ENCODE data around the gene FAM83F. TPM values are rescaled to one million over a fixed set of nuclear protein-coding genes. Genes with fewer than 3 reads are reported as not detected.

Gene FAM83F
- total and polyA plus RNA-seq, 4 donors, result 0.39 to 1.5 (median 1.2) TPM

DNA sequence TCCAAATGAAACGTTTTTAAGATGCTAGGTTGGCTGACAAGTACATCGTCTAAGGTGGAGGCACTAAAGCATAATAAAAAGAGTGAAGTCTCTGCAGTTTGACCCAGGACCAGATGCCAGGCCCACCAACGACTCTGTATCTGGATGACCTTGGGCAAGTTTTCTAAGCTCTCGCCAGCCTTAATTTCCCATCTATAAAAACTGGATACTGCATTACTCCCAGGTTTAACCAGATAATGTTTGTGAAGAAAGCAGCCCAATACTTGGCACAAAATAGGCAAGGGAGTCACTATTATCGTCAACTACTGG lies 49.0 kb downstream of the FAM83F start:
- peak overlapping the region; percentile 91 to 98 for H3K27ac ChIP-seq (ENCODE audit: low read depth in 1 of 2, low read length in 2 of 2)
- H3K4me1 ChIP-seq (ENCODE audit: control insufficient read depth in 4 of 4, insufficient read depth in 4 of 4, low read length in 3 of 4), result peaks cover 1 to 28% (median 16%) of the 10 kb centered on the region in 4 donors
- peak overlapping the region; percentile 14 to 34 (median 21) for H3K4me3 ChIP-seq (ENCODE audit: low read depth in 1 of 3, low read length in 3 of 3)
- H3K9ac ChIP-seq (ENCODE audit: low read depth in 1 of 2, low read length in 2 of 2), result peak overlapping the region; percentile 76 to 81
- H3K9me3 ChIP-seq (ENCODE audit: control insufficient read depth in 4 of 4, low read length in 3 of 4), result no peaks in the 10 kb centered on the region
- TF ChIP-seq RAD21 (IDR thresholded peaks at IDR 0.05), result peak in 1 of 2 donors; percentile 18
- TF ChIP-seq CTCF (IDR thresholded peaks at IDR 0.05; ENCODE audit: low read depth, low read length, missing input control), result no peak
- no peak for TF ChIP-seq EGR1 (IDR thresholded peaks at IDR 0.05; ENCODE audit: low read depth in 2 of 2)
- DNase-seq (ENCODE audit: low spot score), result no peak
- H3K36me3 ChIP-seq (ENCODE audit: control insufficient read depth in 4 of 4, insufficient read depth in 3 of 4, low read depth in 1 of 4, low read length in 3 of 4), result no peaks in the 10 kb centered on the region
- WGBS, result 28% methylated on average over 5 of the region's 5 CpGs
- H3K27me3 ChIP-seq (ENCODE audit: control insufficient read depth in 4 of 4, insufficient read depth in 4 of 4, low read length in 3 of 4), result no peaks in the 10 kb centered on the region

- Histone ChIP-seq H3K4me1 (ENCODE audit: control insufficient read depth in 4 of 4, insufficient read depth in 4 of 4, low read length in 3 of 4) (peaks cover 1 to 28% (median 16%) of the 10 kb centered on the region in 4 donors), H3K36me3 (ENCODE audit: control insufficient read depth in 4 of 4, insufficient read depth in 3 of 4, low read depth in 1 of 4, low read length in 3 of 4) (no peaks in the 10 kb centered on the region), H3K27ac (ENCODE audit: low read depth in 1 of 2, low read length in 2 of 2) (peak overlapping the region; percentile 91 to 98), H3K27me3 (ENCODE audit: control insufficient read depth in 4 of 4, insufficient read depth in 4 of 4, low read length in 3 of 4) (no peaks in the 10 kb centered on the region), H3K9me3 (ENCODE audit: control insufficient read depth in 4 of 4, low read length in 3 of 4) (no peaks in the 10 kb centered on the region), H3K4me3 (ENCODE audit: low read depth in 1 of 3, low read length in 3 of 3) (peak overlapping the region; percentile 71 to 98 (median 76)), H3K9ac (ENCODE audit: low read depth in 1 of 2, low read length in 2 of 2) (peak overlapping the region; percentile 76 to 81)
- whole genome bisulfite sequencing, result 0% methylated on average over 34 of the region's 34 CpGs
- DNase-seq (ENCODE audit: low spot score), result peak; percentile 99
- TF ChIP-seq FOXA1 (IDR thresholded peaks at IDR 0.05) (no peak), RAD21 (IDR thresholded peaks at IDR 0.05) (peak; percentile 8 to 16), RXRA (IDR thresholded peaks at IDR 0.05) (peak; percentile 74 to 79), GABPA (IDR thresholded peaks at IDR 0.05 in 1 of 2, conservative IDR thresholded peaks at IDR 0.05 in 1 of 2) (peak; percentile 75 to 92), FOXA2 (IDR thresholded peaks at IDR 0.05) (no peak), ZBTB33 (IDR thresholded peaks at IDR 0.05) (no peak), TAF1 (conservative IDR thresholded peaks at IDR 0.05) (peak; percentile 94), NR2F2 (IDR thresholded peaks at IDR 0.05) (peak; percentile 75), HNF4A (conservative IDR thresholded peaks at IDR 0.05) (peak; percentile 23 to 46), ATF3 (IDR thresholded peaks at IDR 0.05) (no peak), MAX (IDR thresholded peaks at IDR 0.05) (no peak), YY1 (IDR thresholded peaks at IDR 0.05) (peak; percentile 98), JUND (IDR thresholded peaks at IDR 0.05) (peak in 1 of 2 donors; percentile 79), CTCF (IDR thresholded peaks at IDR 0.05; ENCODE audit: low read depth, low read length, missing input control) (no peak), SP1 (IDR thresholded peaks at IDR 0.05) (peak; percentile 93), EGR1 (IDR thresholded peaks at IDR 0.05; ENCODE audit: low read depth in 2 of 2) (peak in 1 of 2 donors; percentile 39), HNF4G (IDR thresholded peaks at IDR 0.05) (no peak)
- TF ChIP-seq, protein P1, sequence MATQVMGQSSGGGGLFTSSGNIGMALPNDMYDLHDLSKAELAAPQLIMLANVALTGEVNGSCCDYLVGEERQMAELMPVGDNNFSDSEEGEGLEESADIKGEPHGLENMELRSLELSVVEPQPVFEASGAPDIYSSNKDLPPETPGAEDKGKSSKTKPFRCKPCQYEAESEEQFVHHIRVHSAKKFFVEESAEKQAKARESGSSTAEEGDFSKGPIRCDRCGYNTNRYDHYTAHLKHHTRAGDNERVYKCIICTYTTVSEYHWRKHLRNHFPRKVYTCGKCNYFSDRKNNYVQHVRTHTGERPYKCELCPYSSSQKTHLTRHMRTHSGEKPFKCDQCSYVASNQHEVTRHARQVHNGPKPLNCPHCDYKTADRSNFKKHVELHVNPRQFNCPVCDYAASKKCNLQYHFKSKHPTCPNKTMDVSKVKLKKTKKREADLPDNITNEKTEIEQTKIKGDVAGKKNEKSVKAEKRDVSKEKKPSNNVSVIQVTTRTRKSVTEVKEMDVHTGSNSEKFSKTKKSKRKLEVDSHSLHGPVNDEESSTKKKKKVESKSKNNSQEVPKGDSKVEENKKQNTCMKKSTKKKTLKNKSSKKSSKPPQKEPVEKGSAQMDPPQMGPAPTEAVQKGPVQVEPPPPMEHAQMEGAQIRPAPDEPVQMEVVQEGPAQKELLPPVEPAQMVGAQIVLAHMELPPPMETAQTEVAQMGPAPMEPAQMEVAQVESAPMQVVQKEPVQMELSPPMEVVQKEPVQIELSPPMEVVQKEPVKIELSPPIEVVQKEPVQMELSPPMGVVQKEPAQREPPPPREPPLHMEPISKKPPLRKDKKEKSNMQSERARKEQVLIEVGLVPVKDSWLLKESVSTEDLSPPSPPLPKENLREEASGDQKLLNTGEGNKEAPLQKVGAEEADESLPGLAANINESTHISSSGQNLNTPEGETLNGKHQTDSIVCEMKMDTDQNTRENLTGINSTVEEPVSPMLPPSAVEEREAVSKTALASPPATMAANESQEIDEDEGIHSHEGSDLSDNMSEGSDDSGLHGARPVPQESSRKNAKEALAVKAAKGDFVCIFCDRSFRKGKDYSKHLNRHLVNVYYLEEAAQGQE (IDR thresholded peaks at IDR 0.05), result peak; percentile 67
Observed at GRCh38 chr22:40044102-40044869, 49.5 kb downstream of the FAM83F start.
